ENCODE measurements around the gene METTL1.

Gene METTL1

GRCh38 chr12:57762463-57762862, 9.4 kb downstream of the METTL1 start:
- in situ Hi-C loops (cut with HindIII; ENCODE audit: low pct_unique_long_range_greater_than_20kb, low sequenced_read_pairs), result no loop called here
- no peak for TF ChIP-seq JUND (IDR thresholded peaks at IDR 0.05; ENCODE audit: low read depth)

GRCh38 chr12:57761391-57761998, 10.4 kb downstream of the METTL1 start:
- in situ Hi-C loops (cut with HindIII; ENCODE audit: low pct_unique_long_range_greater_than_20kb, low sequenced_read_pairs), result no loop called here
- TF ChIP-seq JUND (IDR thresholded peaks at IDR 0.05; ENCODE audit: low read depth), result no peak
- no peak for DNase-seq (ENCODE audit: low read depth in 1 of 2, low spot score in 1 of 2)

More at GRCh38 chr12:57762463-57762862, 9.4 kb downstream of the METTL1 start:
- DNase-seq (ENCODE audit: low read depth in 1 of 2, low spot score in 1 of 2), result no peak

GRCh38 chr12:57760347-57760982, 11.4 kb downstream of the METTL1 start:
- no peak for TF ChIP-seq JUND (IDR thresholded peaks at IDR 0.05; ENCODE audit: low read depth)
- DNase-seq (ENCODE audit: low read depth in 1 of 2, low spot score in 1 of 2), result no peak
- in situ Hi-C loops (cut with HindIII; ENCODE audit: low pct_unique_long_range_greater_than_20kb, low sequenced_read_pairs), result no loop called here

- TF ChIP-seq JUND (IDR thresholded peaks at IDR 0.05; ENCODE audit: low read depth), result no peak
- in situ Hi-C loops (cut with HindIII; ENCODE audit: low pct_unique_long_range_greater_than_20kb, low sequenced_read_pairs), result no loop called here
- peak; percentile 76 to 79 for DNase-seq (ENCODE audit: low read depth in 1 of 2, low spot score in 1 of 2)
Observed at GRCh38 chr12:57759360-57759980, 12.4 kb downstream of the METTL1 start.

- DNase-seq (ENCODE audit: low read depth in 1 of 2, low spot score in 1 of 2), result no peak
- in situ Hi-C loops (cut with HindIII; ENCODE audit: low pct_unique_long_range_greater_than_20kb, low sequenced_read_pairs), result no loop called here
- TF ChIP-seq JUND (IDR thresholded peaks at IDR 0.05; ENCODE audit: low read depth), result no peak
Observed at GRCh38 chr12:57758552-57759359, 13.1 kb downstream of the METTL1 start.

GRCh38 chr12:57757771-57758170, 14.1 kb downstream of the METTL1 start:
- no peak for TF ChIP-seq JUND (IDR thresholded peaks at IDR 0.05; ENCODE audit: low read depth)
- DNase-seq (ENCODE audit: low read depth in 1 of 2, low spot score in 1 of 2), result no peak
- in situ Hi-C loops (cut with HindIII; ENCODE audit: low pct_unique_long_range_greater_than_20kb, low sequenced_read_pairs), result no loop called here

- TF ChIP-seq JUND (IDR thresholded peaks at IDR 0.05; ENCODE audit: low read depth), result no peak
- DNase-seq (ENCODE audit: low read depth in 1 of 2, low spot score in 1 of 2), result no peak
- in situ Hi-C loops (cut with HindIII; ENCODE audit: low pct_unique_long_range_greater_than_20kb, low sequenced_read_pairs), result no loop called here
Observed at GRCh38 chr12:57756406-57757341, 15.2 kb downstream of the METTL1 start.

GRCh38 chr12:57755454-57756372, 16.2 kb downstream of the METTL1 start:
- in situ Hi-C loops (cut with HindIII; ENCODE audit: low pct_unique_long_range_greater_than_20kb, low sequenced_read_pairs), result no loop called here
- DNase-seq (ENCODE audit: low read depth in 1 of 2, low spot score in 1 of 2), result peak; percentile 50 to 60
- no peak for TF ChIP-seq JUND (IDR thresholded peaks at IDR 0.05; ENCODE audit: low read depth)

GRCh38 chr12:57755194-57755453, 16.8 kb downstream of the METTL1 start:
- no peak for DNase-seq (ENCODE audit: low read depth in 1 of 2, low spot score in 1 of 2)
- TF ChIP-seq JUND (IDR thresholded peaks at IDR 0.05; ENCODE audit: low read depth), result no peak
- in situ Hi-C loops (cut with HindIII; ENCODE audit: low pct_unique_long_range_greater_than_20kb, low sequenced_read_pairs), result no loop called here

- no peak for TF ChIP-seq JUND (IDR thresholded peaks at IDR 0.05; ENCODE audit: low read depth)
- in situ Hi-C loops (cut with HindIII; ENCODE audit: low pct_unique_long_range_greater_than_20kb, low sequenced_read_pairs), result no loop called here
- DNase-seq (ENCODE audit: low read depth in 1 of 2, low spot score in 1 of 2), result peak; percentile 94 to 98
Observed at GRCh38 chr12:57754411-57755193, 17.3 kb downstream of the METTL1 start, which contains the start of gene MARCHF9. MARCHF9 (plus strand) TSS chr12:57755103; CDS start chr12:57755529, 426 bp downstream.

Measured in T47D (cell line).